CD4-positive, alpha-beta T cell treated with Interleukin-4 for 4 hours (primary cell): Measurements from ENCODE around the gene PRDM16.

Source experiments
- DNase-seq: peaks from one replicate; pipeline ENCODE4 v3.0.0-alpha.2; 2020

The PRDM16 gene

GRCh38 chr1:3405974-3406867, 337.2 kb downstream of the PRDM16 start:
- DNase-seq = no peak

- no peak for DNase-seq
These were observed 338.0 kb downstream of the PRDM16 start for GRCh38 chr1:3407021-3407420.

DNA sequence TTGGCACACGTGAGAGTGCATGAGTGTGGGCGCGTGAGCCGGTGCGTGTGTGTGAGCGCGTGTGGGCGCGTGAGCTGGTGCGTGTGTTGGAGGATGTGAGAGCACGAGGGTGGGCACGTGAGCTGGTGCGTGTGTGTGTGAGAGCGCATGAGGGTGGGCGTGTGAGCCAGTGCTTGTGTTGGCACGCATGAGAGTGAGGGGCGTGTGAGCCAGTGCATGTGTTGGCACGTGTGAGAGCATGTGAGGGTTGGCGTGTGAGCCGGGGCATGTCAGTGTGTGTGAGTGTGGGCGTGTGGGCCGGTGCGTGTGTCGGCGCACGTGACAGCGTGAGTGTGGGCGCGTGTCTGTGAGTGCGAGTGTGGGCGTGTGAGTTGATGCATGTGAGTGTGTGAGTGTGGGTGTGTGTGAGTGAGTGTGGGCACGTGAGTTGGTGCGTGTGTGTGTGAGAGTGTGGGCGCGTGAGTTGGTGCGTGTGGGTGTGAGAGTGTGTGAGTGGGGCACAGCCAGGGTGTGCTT, 339.8 kb downstream of the PRDM16 start:
- no peak for DNase-seq

- no peak for DNase-seq
These were observed 340.6 kb downstream of the PRDM16 start for GRCh38 chr1:3409366-3410141.

DNA sequence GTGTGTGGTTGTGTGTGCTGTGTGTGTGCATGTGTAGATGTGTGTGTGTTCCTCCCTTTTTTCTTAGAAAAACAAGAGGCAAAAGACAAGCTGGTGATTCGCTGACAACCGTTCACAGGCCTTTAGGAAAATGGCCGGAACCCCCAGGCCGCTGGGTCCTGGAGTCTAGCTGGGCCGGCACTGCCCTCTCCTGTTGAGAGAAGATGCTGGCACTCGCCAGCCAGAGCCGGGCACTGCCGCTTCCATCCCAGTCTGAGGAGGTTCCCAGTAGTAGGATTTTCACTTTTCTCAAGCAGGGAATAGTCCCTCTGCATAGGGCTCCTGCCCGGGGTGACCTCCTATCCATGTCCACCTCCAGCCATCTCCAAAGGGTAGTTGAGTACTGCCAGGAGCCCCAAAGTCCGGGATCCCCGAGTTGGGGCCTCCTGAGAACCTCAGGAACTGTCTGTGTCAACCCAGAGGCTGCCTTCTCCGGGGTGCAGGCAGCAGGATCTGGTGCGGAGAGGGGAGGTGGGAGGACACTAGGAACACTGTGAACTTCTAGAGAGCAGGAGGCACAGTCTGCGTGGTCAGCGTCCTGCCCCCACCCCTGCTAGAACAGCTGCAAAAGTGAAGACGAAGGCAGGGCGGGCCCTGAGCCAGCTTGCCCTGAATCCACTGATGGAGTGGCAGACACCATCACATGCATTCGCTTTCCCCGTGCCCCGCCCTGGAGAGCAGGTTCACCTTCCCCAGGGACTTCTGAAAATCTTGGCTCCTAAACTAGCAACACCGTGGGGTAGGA, 341.3 kb downstream of the PRDM16 start:
- DNase-seq = no peak

- no peak for DNase-seq
These were observed 342.8 kb downstream of the PRDM16 start for GRCh38 chr1:3411806-3412205.

DNA sequence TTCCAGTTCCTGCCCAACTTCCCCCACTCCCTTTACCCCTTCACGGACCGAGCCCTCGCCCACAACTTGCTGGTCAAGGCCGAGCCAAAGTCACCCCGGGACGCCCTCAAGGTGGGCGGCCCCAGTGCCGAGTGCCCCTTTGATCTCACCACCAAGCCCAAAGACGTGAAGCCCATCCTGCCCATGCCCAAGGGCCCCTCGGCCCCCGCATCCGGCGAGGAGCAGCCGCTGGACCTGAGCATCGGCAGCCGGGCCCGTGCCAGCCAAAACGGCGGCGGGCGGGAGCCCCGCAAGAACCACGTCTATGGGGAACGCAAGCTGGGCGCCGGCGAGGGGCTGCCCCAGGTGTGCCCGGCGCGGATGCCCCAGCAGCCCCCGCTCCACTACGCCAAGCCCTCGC, 343.4 kb downstream of the PRDM16 start:
- DNase-seq = no peak

GRCh38 chr1:3413975-3414710, 345.1 kb downstream of the PRDM16 start:
- DNase-seq = no peak

- no peak for DNase-seq
These were observed 346.5 kb downstream of the PRDM16 start for GRCh38 chr1:3415260-3416090.

GRCh38 chr1:3417082-3417739, 348.2 kb downstream of the PRDM16 start:
- no peak for DNase-seq

- DNase-seq = no peak
These were observed 348.9 kb downstream of the PRDM16 start for GRCh38 chr1:3417934-3418333.

- DNase-seq = no peak
These were observed 349.6 kb downstream of the PRDM16 start for GRCh38 chr1:3418600-3418999.

DNA sequence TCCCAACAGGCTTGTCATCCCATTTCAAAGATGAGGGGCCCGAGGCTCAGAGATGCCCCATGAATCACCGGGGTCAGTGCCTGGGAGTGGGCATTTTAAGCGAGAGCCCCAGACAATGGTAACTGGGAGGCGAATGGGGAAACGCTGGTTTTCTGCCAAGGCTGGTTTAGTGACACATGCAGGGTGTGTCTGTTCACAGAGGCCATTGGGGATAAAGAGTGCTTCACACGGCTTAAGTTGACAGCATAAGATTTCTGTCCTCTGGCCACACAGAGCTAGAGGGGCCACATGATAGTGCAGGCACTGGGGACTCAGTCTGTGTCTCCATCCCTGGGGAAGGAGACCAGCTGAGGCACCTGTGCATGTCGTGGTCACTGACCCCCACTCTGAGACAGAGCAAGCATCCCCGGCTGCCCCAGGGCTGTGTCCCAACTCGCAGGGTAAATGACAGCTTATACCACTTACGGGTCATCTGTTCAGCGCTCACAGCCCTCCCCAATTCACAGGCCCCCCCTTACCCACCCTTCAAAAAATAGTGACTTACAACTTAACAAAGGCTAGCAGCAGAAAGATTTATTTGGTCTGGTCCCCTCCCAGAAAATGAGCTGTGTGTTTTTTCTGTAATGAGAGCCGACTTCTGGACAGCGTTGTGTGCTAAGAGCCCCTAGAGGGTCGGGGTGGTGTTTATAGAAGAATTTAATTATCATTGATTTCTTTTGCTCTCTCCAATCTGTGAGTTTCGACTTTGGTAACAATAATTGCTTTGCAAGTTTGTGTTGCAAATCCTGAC, 350.6 kb downstream of the PRDM16 start:
- no peak for DNase-seq

DNA sequence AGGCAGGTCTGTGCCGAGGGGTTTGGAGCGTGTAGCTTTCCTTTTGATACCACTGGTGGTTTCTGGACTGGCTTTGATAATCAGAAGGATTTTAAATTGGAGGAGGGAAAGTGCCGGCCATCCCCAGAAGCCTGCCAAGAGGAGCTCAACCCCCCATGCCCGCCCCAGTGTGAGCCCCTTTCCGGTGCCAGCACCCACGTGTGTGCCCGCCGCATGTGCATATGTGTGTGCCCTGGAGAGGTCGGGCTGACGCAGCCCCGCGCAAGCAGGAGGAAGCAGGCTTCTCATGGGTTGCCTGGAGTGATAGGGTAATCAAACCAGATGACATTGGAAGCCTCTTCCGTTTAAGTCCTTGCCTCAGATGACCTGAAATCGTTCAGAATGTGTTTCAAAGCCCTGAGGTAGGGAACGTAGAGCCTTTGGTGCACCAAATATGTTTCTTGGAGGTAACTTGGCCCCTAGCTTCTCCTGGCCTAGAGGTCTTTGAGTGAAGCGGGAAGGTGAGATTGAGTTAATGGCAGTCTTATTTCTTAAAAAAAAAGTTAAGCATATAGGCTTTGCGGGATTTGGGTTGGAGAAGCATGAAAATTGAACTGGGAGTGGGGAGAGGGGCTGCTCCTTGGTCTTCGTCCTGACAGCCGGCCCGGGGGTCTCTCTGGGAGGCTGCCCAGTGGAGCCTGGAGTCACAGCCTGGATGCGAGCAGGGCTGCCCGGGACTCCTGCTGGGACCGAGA, 351.4 kb downstream of the PRDM16 start:
- DNase-seq = no peak

GRCh38 chr1:3422638-3423037, 353.6 kb downstream of the PRDM16 start:
- no peak for DNase-seq

GRCh38 chr1:3423245-3423829, 354.3 kb downstream of the PRDM16 start:
- DNase-seq = no peak

DNA sequence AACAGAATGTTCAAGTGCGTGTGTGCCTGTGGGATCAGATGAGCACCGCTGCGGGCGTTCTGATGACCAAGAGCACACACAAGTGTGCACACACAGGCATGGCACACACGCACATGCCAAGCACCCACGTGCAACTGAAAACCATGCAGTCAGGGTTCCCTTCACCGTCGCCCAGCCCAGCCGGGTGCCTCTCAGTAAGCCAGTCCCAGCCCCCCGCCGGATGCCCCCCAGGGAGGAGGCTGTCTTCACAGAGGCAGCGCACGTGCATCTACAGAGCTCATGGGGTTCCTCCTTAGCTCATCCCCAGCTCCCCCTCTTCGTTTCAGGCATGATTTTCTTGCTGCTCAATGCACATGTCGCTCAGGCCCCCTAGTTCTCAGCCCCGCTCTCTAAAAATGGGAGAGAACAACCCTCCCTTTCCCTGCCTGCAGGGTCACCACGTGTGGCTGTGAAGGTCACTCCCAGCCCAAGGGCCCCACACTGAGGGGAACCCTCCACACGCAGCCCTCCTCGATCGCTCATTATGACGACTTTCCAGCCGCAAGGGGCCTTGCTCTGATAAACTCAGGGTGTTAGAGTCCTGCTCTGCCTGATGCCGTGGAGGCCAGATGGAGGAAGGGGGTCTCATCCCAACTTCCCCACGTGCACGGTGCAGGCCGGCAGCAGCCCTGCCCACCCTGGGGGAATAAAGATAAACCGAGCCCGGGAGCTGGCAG, 355.1 kb downstream of the PRDM16 start:
- DNase-seq = no peak
